GM10847 (cell line): ENCODE measurements around the gene APCDD1L.

ENCODE experiments used
- POLR2A ChIP-seq: IDR thresholded peaks from 2 replicates; pipeline ENCODE4 v1.6.1; 2011; ENCODE audit not compliant: insufficient read length; ENCODE audit errors: extremely low read depth

The APCDD1L gene

DNA sequence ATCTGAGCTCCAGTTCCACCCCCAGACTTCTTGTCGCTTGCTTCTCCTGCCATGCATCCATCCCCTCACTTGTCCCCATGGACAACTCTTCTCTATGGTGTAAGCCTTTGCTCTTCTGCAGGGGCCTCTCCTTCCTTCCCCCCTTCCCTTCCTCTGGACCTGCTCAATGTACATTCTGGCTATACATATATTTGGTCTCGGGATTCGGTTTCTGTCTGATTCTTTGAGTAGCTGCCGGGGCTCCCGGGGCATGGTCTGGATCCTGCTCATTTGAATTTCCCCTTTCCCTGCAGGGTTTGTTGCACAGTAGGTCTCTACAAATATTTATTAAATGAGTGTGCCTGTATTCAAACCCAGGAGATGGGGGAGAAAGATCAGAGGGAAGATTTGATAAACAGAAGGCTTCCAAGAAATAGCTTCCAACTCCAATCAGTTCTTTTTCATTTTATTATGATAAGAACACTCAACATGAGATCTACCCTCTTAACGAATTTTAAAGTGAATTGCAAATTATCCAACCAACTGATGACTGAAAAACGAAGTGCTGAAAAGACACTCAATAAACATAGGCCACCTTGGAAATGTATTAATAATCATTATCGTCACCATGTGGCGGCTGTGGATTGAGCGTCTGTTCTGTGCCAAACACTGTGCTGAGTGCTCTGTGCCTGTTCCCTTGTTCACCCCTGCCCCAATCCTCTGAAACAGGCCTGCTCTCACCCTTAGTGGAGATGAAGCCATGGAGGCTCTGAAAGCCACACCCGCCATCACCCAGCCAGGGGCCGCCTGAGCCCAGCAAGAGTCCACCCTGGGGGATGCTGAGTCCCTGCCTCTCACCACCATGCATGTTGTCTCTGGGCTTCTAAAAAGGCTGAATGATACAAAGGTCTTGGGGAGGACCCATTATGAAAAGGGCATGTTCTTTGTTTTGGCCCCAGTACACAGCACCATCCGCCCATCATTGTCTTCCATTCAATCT is 34.3 kb upstream of the APCDD1L start:
- TF ChIP-seq POLR2A = no peak

DNA sequence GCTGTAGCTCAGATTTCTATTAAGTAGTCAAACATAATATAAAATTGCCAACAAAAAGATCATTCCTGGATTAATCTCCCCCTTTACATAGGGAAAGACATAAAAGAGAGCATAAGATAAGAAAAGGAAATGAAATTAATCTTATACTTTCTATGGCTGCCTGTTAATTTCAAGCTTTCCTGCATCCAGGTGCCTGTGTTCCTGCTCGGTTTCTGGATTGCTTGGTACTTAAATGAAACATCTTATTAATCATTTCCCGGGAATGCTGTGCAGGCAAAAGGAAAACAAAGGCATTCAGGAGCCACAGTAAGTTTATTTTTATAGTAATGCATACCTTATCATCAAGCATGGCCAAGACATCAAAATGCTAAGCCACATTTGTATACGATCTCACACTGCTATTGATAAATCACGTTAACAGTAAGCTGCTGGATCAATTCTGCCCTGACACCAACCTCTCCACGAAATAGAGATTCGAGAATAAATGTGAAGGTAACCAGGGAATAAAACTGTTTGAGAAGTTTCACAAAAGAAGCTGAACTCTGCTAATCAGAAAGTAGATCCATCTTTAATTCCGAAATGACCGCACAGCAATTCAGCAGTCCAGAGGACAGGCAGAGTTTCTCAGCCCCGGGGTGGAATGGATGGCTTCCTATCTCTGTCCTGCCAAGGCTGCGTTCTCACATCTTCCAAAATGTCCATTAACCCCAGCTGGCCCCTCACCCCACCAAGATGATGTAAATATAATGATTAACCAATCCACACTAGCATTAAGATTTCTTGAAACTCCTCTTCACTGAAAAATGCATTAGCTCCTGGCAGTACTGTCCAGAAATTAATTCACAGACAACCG is 32.6 kb upstream of the APCDD1L start:
- no peak for TF ChIP-seq POLR2A

DNA sequence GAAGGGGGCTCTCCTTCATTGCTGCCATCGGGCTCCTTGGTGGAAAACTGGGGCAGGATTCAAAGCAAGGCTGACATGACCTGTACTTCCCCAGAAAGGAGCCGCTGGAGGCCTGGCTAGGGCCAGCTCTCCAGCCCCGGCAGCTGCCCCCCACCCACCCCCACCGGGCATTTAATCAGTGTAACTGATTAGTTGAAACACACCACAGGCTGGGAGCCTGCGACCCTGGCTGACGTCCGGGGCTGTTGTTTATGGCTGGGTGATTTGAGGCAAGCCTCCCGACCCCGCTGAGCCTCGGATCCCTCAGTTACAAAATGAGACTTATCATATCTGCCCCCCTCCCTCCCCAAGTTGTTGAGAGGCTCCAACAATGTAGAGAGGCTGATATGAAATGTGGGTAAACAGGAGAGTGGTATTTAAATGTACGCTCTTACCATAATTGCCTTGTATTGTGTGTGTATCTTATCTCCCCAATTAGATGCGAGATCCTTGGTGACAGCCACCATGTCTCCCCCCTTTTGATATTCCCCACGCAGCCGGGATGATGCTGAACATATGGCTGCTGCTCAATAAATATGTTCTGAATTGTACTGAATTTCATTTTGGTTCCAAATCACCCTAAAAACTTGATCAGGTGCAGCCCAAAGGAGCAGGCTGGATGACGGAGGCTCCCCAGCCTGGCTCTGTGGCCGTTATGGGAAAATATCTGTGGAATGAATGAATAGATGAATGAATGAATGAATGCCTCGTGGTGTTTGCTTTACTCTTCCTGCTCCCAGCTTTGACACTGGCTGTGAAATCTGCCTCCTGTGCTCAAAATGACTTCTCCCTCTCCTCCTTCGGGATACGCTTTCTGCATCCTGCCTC is 31.8 kb upstream of the APCDD1L start:
- no peak for TF ChIP-seq POLR2A

DNA sequence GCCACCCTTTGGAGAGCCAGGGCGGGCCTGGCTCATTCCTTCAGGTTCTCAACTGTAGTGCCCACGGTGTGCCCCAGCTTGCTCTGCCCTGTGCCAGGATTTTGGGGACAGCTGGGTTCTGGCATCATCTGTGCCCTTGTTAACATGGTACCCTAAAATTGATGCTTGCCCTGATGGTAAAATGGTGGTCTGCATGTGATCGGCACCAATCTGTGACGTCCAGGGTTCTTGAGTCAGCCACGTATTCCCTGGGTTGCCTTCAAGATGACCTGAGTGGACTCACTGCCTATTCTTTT is 31.2 kb upstream of the APCDD1L start:
- no peak for TF ChIP-seq POLR2A

- no peak for TF ChIP-seq POLR2A
These were observed 30.6 kb upstream of the APCDD1L start for GRCh38 chr20:58545565-58546415.

DNA sequence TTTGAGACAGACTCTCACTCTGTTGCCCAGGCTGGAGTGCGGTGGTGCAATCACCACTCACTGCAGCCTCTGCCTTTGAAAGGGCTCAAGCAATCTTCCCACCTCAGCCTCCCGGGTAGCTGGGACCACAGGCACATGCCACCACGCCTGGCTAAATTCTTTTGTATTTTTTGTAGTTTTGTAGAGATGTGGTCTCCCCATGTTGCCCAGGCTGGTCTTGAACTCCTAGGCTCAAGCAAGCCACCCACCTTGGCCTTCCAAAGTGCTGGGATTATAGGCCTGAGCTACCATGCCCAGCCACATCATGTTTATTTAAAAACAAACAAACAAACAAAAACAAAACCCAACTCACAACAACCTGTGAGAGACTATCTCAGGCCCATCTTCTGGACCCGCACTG is 29.7 kb upstream of the APCDD1L start:
- no peak for TF ChIP-seq POLR2A

DNA sequence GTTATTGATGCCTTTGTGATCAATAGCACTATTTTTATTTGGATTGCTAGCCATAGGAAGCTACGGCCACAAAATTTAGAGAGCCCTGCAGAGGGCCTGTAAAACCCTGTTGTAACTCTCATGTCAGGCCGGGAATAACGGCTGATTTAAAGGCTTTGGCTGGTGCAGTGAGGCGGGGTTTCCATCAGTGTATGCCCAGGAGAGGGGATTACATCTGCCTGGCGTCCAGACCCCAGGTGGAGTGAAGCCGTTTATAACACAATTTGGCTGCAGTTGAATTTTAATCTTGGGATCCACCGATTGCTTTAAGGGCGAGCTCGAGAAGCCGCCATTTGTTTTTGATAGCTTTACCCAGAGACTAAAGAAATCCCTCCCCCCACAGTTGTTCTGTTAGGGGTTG is 29.1 kb upstream of the APCDD1L start:
- TF ChIP-seq POLR2A = no peak

DNA sequence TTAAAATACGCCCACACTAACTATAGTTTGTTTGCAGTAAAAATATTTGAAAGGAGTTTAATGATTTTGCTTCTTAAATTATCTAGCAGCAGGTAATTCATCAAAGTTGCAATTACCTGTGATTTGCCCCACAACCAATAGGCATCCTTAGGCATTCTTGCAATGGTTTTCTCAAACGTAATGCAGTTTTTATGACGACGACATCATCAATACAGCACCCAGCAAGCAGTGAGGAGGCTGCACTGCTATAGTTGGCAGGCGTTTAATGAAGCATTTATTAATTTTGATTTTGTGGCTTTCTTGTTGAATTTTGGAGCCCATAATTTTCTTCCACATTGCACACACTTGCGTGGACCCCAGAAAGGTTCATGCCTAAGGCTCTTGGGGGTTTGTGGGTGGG is 28.1 kb upstream of the APCDD1L start:
- no peak for TF ChIP-seq POLR2A

DNA sequence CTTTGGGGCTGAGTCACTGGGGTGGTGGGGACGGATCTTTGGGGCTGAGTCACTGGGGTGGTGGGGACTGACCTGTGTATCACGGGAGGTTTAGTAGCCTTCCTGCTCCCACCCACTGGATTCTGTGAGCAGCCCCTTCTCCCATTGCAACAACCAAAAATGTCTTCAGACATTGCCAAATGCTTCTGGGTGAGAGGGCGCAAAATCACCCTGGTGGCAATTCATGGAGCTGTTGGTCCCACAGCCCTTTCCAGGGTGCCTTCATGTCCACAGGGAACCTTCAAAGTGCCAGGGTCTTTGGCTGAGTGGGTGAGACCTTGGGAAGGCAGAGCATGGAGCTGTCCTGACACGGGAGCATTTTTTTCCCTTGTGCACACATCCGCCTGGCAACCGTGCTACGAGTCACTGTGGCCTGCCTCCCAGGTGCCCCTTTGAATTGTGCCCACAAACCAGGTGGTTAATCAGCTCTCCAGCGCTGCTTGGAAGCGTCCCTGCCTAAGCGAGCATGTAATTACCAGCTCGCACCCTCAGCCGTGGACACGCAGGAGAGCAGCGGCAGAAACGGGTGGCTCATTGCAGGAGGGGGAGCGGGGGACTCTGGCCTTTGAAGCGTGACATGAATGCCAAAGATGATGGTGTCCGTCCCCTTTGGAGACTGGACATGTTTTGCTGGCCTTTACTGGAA is 27.4 kb upstream of the APCDD1L start:
- no peak for TF ChIP-seq POLR2A

DNA sequence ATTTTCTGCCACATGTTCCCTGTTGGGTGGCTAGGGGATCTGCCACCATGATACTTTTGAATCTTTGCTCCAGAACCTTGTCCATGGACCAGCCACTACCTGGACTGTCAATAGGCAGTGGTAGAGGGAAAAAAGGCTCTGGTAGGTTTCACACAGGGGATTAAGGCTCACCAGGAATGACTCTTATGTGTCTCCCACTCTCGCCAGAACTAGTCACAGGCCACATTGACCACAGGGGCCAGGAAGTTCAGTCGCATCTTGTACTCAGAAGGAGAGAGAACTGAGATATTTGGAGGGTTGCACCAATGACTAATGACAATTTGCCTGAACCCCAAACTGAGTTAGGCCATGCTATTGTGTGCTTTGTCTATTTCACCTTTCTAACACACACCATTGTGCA is 23.6 kb upstream of the APCDD1L start:
- no peak for TF ChIP-seq POLR2A

- TF ChIP-seq POLR2A = no peak
These were observed 22.6 kb upstream of the APCDD1L start for GRCh38 chr20:58537831-58538230.

- no peak for TF ChIP-seq POLR2A
These were observed 21.1 kb upstream of the APCDD1L start for GRCh38 chr20:58536289-58536688.

DNA sequence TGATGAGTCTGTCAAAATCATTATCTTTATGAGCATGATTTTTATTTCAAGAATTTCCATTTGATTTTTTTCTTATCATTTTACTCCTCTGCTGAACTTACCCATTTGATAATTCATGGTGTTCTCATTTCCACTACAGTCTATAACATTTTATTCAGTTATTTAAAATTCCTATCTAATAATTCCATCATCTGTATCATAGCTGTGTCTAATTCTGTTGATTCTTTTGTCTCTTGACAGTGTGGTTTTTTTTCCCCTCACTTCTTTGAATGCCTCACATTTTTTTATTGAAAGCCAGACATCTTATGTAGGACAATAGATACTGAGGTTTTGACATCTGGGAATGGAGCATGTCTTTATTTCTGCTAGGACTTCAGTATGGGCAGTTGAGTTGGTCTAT is 16.5 kb upstream of the APCDD1L start:
- TF ChIP-seq POLR2A = no peak

DNA sequence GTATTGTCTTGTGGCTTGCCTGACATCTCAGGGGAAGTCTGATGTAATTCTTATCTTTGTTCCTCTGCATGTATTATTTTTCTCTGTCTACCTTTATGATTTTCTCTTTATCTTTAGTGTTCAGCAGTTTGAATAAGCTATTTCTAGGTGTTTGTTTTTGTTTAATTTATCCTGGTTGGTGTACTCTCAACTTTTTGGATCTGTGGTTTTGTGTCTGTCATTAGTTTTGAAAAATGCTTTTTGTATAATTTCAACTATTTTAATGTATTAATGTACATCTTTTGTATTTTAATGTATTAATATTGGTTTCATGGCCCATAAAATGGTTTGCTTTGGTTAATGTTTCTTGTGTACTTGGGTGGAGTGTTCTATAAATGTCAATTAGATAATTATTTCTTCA is 15.9 kb upstream of the APCDD1L start:
- TF ChIP-seq POLR2A = no peak
